Thoracic aorta (tissue), 2 donors: Measurements from ENCODE around the gene IGSF21. TPM values are rescaled to one million over a fixed set of nuclear protein-coding genes. Genes with fewer than 3 reads are reported as not detected.

Experiments used
- ATAC-seq: fragments of 150-250 bp; one replicate; pipeline ENCODE4 v1.8.0; 2017; ENCODE audit warnings: low read depth; ENCODE audit not compliant: insufficient number of reproducible peaks, low FRiP score
- DNase-seq: peaks from one replicate; pipeline ENCODE4 v3.0.0-alpha.2; 2020; ENCODE audit warnings: low spot score
- H3K27ac ChIP-seq, 2 donors: fragments of 200-600 bp; sonication (generic); 1 replicate in 1 of 2; 2 replicates in 1 of 2; pipeline ENCODE4 v1.5.1; 2016; ENCODE audit warnings: mild to moderate bottlenecking in 2 of 2, moderate library complexity in 2 of 2
- H3K27me3 ChIP-seq: fragments of 200-600 bp; sonication (generic); replicated peaks from 2 replicates; pipeline ENCODE4 v1.6.0; 2016; ENCODE audit warnings: mild to moderate bottlenecking; ENCODE audit not compliant: insufficient read depth
- H3K36me3 ChIP-seq: fragments of 200-600 bp; sonication (generic); one replicate; pipeline ENCODE4 v1.5.1; 2016
- H3K4me1 ChIP-seq, 2 donors: fragments of 200-600 bp; sonication (generic); 1 replicate in 1 of 2; 2 replicates in 1 of 2; pipeline versions ENCODE4 v1.5.1 to v1.6.0; 2016; ENCODE audit warnings: low read depth in 2 of 2, mild to moderate bottlenecking in 1 of 2; ENCODE audit not compliant: control insufficient read depth in 1 of 2
- H3K4me3 ChIP-seq: fragments of 200-600 bp; sonication (generic); 2 replicates; pipeline ENCODE4 v1.5.1; 2016; ENCODE audit warnings: mild to moderate bottlenecking
- H3K9me3 ChIP-seq: fragments of 200-600 bp; sonication (generic); 2 replicates; pipeline ENCODE4 v1.5.1; 2016
- CTCF ChIP-seq: fragments of 200-600 bp; sonication (generic); IDR thresholded peaks from one replicate; pipeline ENCODE4 v1.5.1; 2019; ENCODE audit warnings: antibody characterized with exemption
- total RNA-seq, 2 donors: library from RNA; depleted of rRNA; stranded (reverse); fragments of >200 nt; gene quantifications; one replicate each; pipeline versions ENCODE4 v1.1.0 to v1.2.3, GENCODE V29; 2016

Gene IGSF21
- total RNA-seq, 2 donors from 2014 or later: 5.0 to 10.9 TPM

- no peaks in the 10 kb centered on the region for H3K4me1 ChIP-seq
- H3K36me3 ChIP-seq: no peaks in the 10 kb centered on the region
- no peak overlapping the region for H3K27ac ChIP-seq
- DNase-seq (no peak), ATAC-seq (no peak)
- no peak overlapping the region for H3K4me3 ChIP-seq
- no peaks in the 10 kb centered on the region for H3K9me3 ChIP-seq
- H3K27me3 ChIP-seq: peaks cover 4% of the 10 kb centered on the region
- no peak for TF ChIP-seq CTCF
These were observed 192.8 kb downstream of the IGSF21 start for GRCh38 chr1:18300376-18300775.

GRCh38 chr1:18302788-18303413, 195.3 kb downstream of the IGSF21 start:
- no peaks in the 10 kb centered on the region for H3K9me3 ChIP-seq
- no peaks in the 10 kb centered on the region for H3K27me3 ChIP-seq
- no peak overlapping the region for H3K4me3 ChIP-seq
- ATAC-seq (no peak), DNase-seq (no peak)
- H3K4me1 ChIP-seq: no peaks in the 10 kb centered on the region
- no peak for TF ChIP-seq CTCF
- H3K36me3 ChIP-seq: no peaks in the 10 kb centered on the region
- no peak overlapping the region for H3K27ac ChIP-seq

DNA sequence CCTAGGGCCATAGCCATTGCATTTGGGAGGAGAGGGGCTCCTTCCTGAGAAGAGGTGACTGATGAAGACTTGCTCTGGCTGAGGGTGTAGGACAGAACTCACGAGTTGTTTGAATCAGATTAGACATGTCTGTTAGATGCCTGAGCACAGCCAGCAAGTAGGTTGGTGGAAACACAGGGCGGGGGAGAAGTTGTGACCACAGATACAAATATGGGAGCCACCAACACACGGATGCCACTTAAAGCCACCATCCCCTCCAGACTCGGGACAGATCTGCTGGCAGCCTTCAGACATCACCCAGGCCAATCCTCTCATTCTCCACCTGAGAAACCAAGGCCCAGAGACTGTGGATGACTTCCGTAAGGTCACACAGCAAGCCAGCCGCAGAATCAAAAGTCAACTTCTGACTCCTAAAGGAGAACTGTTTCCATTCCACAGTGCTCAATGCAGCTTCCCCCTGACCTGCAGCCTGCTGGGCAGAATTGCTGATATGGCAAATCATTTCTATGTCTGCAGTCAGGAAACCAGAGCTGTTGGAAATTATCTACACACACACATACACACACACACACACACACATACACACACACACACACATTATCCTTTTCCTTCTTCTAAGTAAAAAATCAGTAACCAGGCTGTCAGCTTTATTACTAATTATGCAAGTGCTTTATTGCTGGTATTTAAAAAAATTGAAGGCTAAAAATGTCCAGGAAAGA, 196.7 kb downstream of the IGSF21 start:
- no peak overlapping the region for H3K27ac ChIP-seq
- DNase-seq: no peak
- no peak for TF ChIP-seq CTCF
- no peak for ATAC-seq
- no peaks in the 10 kb centered on the region for H3K27me3 ChIP-seq
- H3K36me3 ChIP-seq: no peaks in the 10 kb centered on the region
- H3K4me3 ChIP-seq: no peak overlapping the region
- H3K9me3 ChIP-seq: no peaks in the 10 kb centered on the region
- H3K4me1 ChIP-seq: no peaks in the 10 kb centered on the region

DNA sequence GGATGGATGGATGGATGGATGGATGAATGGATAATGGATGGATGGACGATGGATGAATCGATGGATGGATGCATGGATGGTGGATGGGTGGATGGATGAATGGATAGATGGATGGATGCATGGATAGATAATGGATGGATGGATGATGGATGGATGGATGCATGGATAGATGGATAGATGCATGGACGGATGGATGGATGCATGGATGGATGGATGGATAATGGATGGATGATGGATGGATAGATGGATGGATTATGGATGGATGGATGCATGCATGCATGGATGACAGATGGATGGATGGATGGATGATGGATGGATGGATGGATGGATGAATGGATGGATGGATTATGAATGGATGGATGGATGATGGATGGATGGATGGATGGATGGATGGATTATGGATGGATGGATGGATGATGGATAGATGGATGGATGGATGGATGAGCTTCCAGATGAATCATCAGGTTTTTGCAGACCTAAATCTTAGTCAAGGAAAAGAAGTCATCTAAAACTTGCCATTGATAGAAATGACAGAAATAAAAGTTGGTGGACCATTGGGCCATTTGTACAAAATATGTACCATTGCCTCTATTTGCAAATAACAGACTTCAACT, 197.7 kb downstream of the IGSF21 start:
- H3K36me3 ChIP-seq: no peaks in the 10 kb centered on the region
- DNase-seq (no peak), ATAC-seq (no peak)
- H3K27ac ChIP-seq: no peak overlapping the region
- H3K4me3 ChIP-seq: no peak overlapping the region
- no peaks in the 10 kb centered on the region for H3K4me1 ChIP-seq
- no peak for TF ChIP-seq CTCF
- H3K27me3 ChIP-seq: no peaks in the 10 kb centered on the region
- H3K9me3 ChIP-seq: no peaks in the 10 kb centered on the region

GRCh38 chr1:18307329-18307898, 199.8 kb downstream of the IGSF21 start:
- no peak for TF ChIP-seq CTCF
- no peak for ATAC-seq
- no peaks in the 10 kb centered on the region for H3K27me3 ChIP-seq
- no peaks in the 10 kb centered on the region for H3K36me3 ChIP-seq
- DNase-seq: no peak
- no peaks in the 10 kb centered on the region for H3K4me1 ChIP-seq
- no peak overlapping the region for H3K4me3 ChIP-seq
- H3K9me3 ChIP-seq: no peaks in the 10 kb centered on the region
- H3K27ac ChIP-seq: no peak overlapping the region
